A549 (cell line): ENCODE results near the gene OGA.

Source experiments
- CTCF ChIP-seq: fragments of >200 bp; sonication (Bioruptor Twin); formaldehyde crosslinking; IDR thresholded peaks from 3 replicates; pipeline ENCODE4 v1.5.1; 2016
- GATA3 ChIP-seq: IDR thresholded peaks from 2 replicates; pipeline ENCODE4 v1.6.1; 2012; ENCODE audit warnings: borderline replicate concordance
- JUN ChIP-seq, 2 experiments: fragments of >200 bp; sonication (Bioruptor Twin); formaldehyde crosslinking; IDR thresholded peaks; 2 replicates in 1 of 2; 3 replicates in 1 of 2; pipeline ENCODE4 v1.6.1; 2016 to 2017
- MAFK ChIP-seq: fragments of 450-650 bp; IDR thresholded peaks from 2 replicates; pipeline ENCODE4 v1.6.1; 2014; ENCODE audit not compliant: partially characterized antibody

- no peak for TF ChIP-seq GATA3
- no peak for TF ChIP-seq MAFK
- TF ChIP-seq JUN (IDR thresholded peaks at IDR 0.05) = no peak
- no peak for TF ChIP-seq CTCF
These were observed 5.6 kb downstream of the OGA start for GRCh38 chr10:101812606-101813005.
